KG1 (cell line): ENCODE data around the gene FYTTD1.

Experiments used
- DNase-seq: peaks from one replicate; lab custom pipeline; 2025; lab: John Stamatoyannopoulos, UW

FYTTD1 gene

GRCh38 chr3:197737749-197738462, 11.8 kb upstream of the FYTTD1 start:
- DNase-seq, result no peak

- DNase-seq, result no peak
Observed at GRCh38 chr3:197742787-197743186, 6.9 kb upstream of the FYTTD1 start.

- no peak for DNase-seq
Observed at GRCh38 chr3:197746209-197746608, 3.5 kb upstream of the FYTTD1 start.

GRCh38 chr3:197746801-197747237, 2.9 kb upstream of the FYTTD1 start:
- no peak for DNase-seq

GRCh38 chr3:197748597-197749314, 927 bp upstream of the FYTTD1 start:
- DNase-seq, result no peak

- no peak for DNase-seq
Observed at GRCh38 chr3:197749315-197749600, 425 bp upstream of the FYTTD1 start.

- DNase-seq, result no peak
Observed at GRCh38 chr3:197750396-197750831, 731 bp downstream of the FYTTD1 start.

- peak; percentile 33 for DNase-seq
Observed at GRCh38 chr3:197750858-197751737, 1.4 kb downstream of the FYTTD1 start.

- DNase-seq, result no peak
Observed at GRCh38 chr3:197752107-197752506, 2.4 kb downstream of the FYTTD1 start.

GRCh38 chr3:197753263-197753662, 3.6 kb downstream of the FYTTD1 start:
- no peak for DNase-seq

- DNase-seq, result no peak
Observed at GRCh38 chr3:197756704-197757103, 7.0 kb downstream of the FYTTD1 start.

GRCh38 chr3:197758512-197758911, 8.8 kb downstream of the FYTTD1 start:
- DNase-seq, result no peak

GRCh38 chr3:197761784-197762183, 12.1 kb downstream of the FYTTD1 start:
- DNase-seq, result no peak

GRCh38 chr3:197775317-197775716, 25.6 kb downstream of the FYTTD1 start:
- no peak for DNase-seq

GRCh38 chr3:197782230-197782629, 32.5 kb downstream of the FYTTD1 start:
- DNase-seq, result no peak

- no peak for DNase-seq
Observed at GRCh38 chr3:197784019-197784585, 34.4 kb downstream of the FYTTD1 start.

- DNase-seq, result no peak
Observed at GRCh38 chr3:197787412-197787811, 37.7 kb downstream of the FYTTD1 start.

- DNase-seq, result no peak
Observed at GRCh38 chr3:197789309-197789708, 39.6 kb downstream of the FYTTD1 start.

- DNase-seq, result no peak
Observed at GRCh38 chr3:197790033-197790432, 40.4 kb downstream of the FYTTD1 start.

GRCh38 chr3:197791113-197791891, 41.6 kb downstream of the FYTTD1 start, which contains the start of gene LRCH3:
Gene LRCH3, plus strand, starts transcription at chr3:197791254. Its CDS starts 25 bp downstream, at chr3:197791279.
- peak; percentile 59 for DNase-seq

GRCh38 chr3:197791892-197792647, 42.4 kb downstream of the FYTTD1 start:
- DNase-seq, result peak; percentile 67
